Measurements from ENCODE around the gene CIAO2A.
"Not testable (repeated sequence)": the region's sequence is repeated elsewhere in the genome, so short reads cannot be mapped to it uniquely, and the experiment has no call there.

Gene CIAO2A

GRCh38 chr15:64112073-64112772 is 18.6 kb upstream of the CIAO2A start:
- Histone ChIP-seq H3K9ac (ENCODE audit: low read depth, low read length, poor library complexity, severe bottlenecking) (no peak overlapping the region), H4K20me1 (ENCODE audit: insufficient read depth, low read length, poor library complexity, severe bottlenecking) (peaks cover 34% of the 10 kb centered on the region), H3K36me3 (ENCODE audit: insufficient read depth, low read length) (peaks cover 48% of the 10 kb centered on the region), H3K4me1 (ENCODE audit: insufficient read depth, low read length, poor library complexity, severe bottlenecking) (no peaks in the 10 kb centered on the region), H3K9me2 (replicated peaks; ENCODE audit: low read depth, low read length) (no peaks in the 10 kb centered on the region), H3K9me3 (ENCODE audit: insufficient read depth, low read depth, low read length) (no peaks in the 10 kb centered on the region), H3K79me2 (ENCODE audit: insufficient read depth, low read length) (peaks cover 50% of the 10 kb centered on the region), H3K4me2 (ENCODE audit: low read depth, low read length, poor library complexity, severe bottlenecking) (no peak overlapping the region), H3K27me3 (ENCODE audit: insufficient read depth, low read length, poor library complexity, severe bottlenecking) (no peaks in the 10 kb centered on the region), H3F3A (ENCODE audit: low read depth) (no peaks in the 10 kb centered on the region), H2AFZ (ENCODE audit: low read length) (no peak overlapping the region), H3K4me3 (ENCODE audit: low read length, poor library complexity, severe bottlenecking) (no peak overlapping the region)
- TF ChIP-seq EZH2phosphoT487 (IDR thresholded peaks at IDR 0.05; ENCODE audit: borderline replicate concordance) (no peak), CTCF (conservative IDR thresholded peaks at IDR 0.05; ENCODE audit: low read length) (no peak)

GRCh38 chr15:64111679-64112050 is 18.0 kb upstream of the CIAO2A start:
- Histone ChIP-seq H3K4me3 (ENCODE audit: low read length, poor library complexity, severe bottlenecking) (no peak overlapping the region), H3K4me2 (ENCODE audit: low read depth, low read length, poor library complexity, severe bottlenecking) (no peak overlapping the region), H3K9ac (ENCODE audit: low read depth, low read length, poor library complexity, severe bottlenecking) (no peak overlapping the region), H3K9me3 (ENCODE audit: insufficient read depth, low read depth, low read length) (no peaks in the 10 kb centered on the region), H3K4me1 (ENCODE audit: insufficient read depth, low read length, poor library complexity, severe bottlenecking) (peaks cover 4% of the 10 kb centered on the region), H3K79me2 (ENCODE audit: insufficient read depth, low read length) (peaks cover 55% of the 10 kb centered on the region), H2AFZ (ENCODE audit: low read length) (no peak overlapping the region), H4K20me1 (ENCODE audit: insufficient read depth, low read length, poor library complexity, severe bottlenecking) (peaks cover 39% of the 10 kb centered on the region), H3F3A (ENCODE audit: low read depth) (no peaks in the 10 kb centered on the region), H3K27me3 (ENCODE audit: insufficient read depth, low read length, poor library complexity, severe bottlenecking) (no peaks in the 10 kb centered on the region), H3K9me2 (replicated peaks; ENCODE audit: low read depth, low read length) (no peaks in the 10 kb centered on the region), H3K36me3 (ENCODE audit: insufficient read depth, low read length) (peaks cover 43% of the 10 kb centered on the region; the same call in 1 of the 2 replicates)
- no peak for TF ChIP-seq CTCF (conservative IDR thresholded peaks at IDR 0.05; ENCODE audit: low read length)
- no peak for TF ChIP-seq EZH2phosphoT487 (IDR thresholded peaks at IDR 0.05; ENCODE audit: borderline replicate concordance)

GRCh38 chr15:64110950-64111678 is 17.5 kb upstream of the CIAO2A start:
- no peak overlapping the region for H3K9ac ChIP-seq (ENCODE audit: low read depth, low read length, poor library complexity, severe bottlenecking)
- TF ChIP-seq EZH2phosphoT487 (IDR thresholded peaks at IDR 0.05; ENCODE audit: borderline replicate concordance), result no peak
- TF ChIP-seq CTCF (conservative IDR thresholded peaks at IDR 0.05; ENCODE audit: low read length), result no peak
- peaks cover 5% of the 10 kb centered on the region for H3K4me1 ChIP-seq (ENCODE audit: insufficient read depth, low read length, poor library complexity, severe bottlenecking)
- no peak overlapping the region for H2AFZ ChIP-seq (ENCODE audit: low read length)
- H3K4me2 ChIP-seq (ENCODE audit: low read depth, low read length, poor library complexity, severe bottlenecking), result no peak overlapping the region
- no peaks in the 10 kb centered on the region for H3K9me3 ChIP-seq (ENCODE audit: insufficient read depth, low read depth, low read length)
- peaks cover 37% of the 10 kb centered on the region; the same call in 1 of the 2 replicates for H3K36me3 ChIP-seq (ENCODE audit: insufficient read depth, low read length)
- no peaks in the 10 kb centered on the region for H3F3A ChIP-seq (ENCODE audit: low read depth)
- no peaks in the 10 kb centered on the region for H3K9me2 ChIP-seq (replicated peaks; ENCODE audit: low read depth, low read length)
- peaks cover 61% of the 10 kb centered on the region for H3K79me2 ChIP-seq (ENCODE audit: insufficient read depth, low read length)
- H4K20me1 ChIP-seq (ENCODE audit: insufficient read depth, low read length, poor library complexity, severe bottlenecking), result peaks cover 45% of the 10 kb centered on the region
- H3K27me3 ChIP-seq (ENCODE audit: insufficient read depth, low read length, poor library complexity, severe bottlenecking), result no peaks in the 10 kb centered on the region
- no peak overlapping the region for H3K4me3 ChIP-seq (ENCODE audit: low read length, poor library complexity, severe bottlenecking)

GRCh38 chr15:64110108-64110701 is 16.6 kb upstream of the CIAO2A start:
- peaks cover 28% of the 10 kb centered on the region; the same call in 1 of the 2 replicates for H3K36me3 ChIP-seq (ENCODE audit: insufficient read depth, low read length)
- not testable (repeated sequence) for H3K9me2 ChIP-seq (replicated peaks; ENCODE audit: low read depth, low read length); H3K27me3 ChIP-seq (ENCODE audit: insufficient read depth, low read length, poor library complexity, severe bottlenecking); H2AFZ ChIP-seq (ENCODE audit: low read length); H3K4me3 ChIP-seq (ENCODE audit: low read length, poor library complexity, severe bottlenecking); H3K9ac ChIP-seq (ENCODE audit: low read depth, low read length, poor library complexity, severe bottlenecking); H3K4me1 ChIP-seq (ENCODE audit: insufficient read depth, low read length, poor library complexity, severe bottlenecking); H3K4me2 ChIP-seq (ENCODE audit: low read depth, low read length, poor library complexity, severe bottlenecking); H3K9me3 ChIP-seq (ENCODE audit: insufficient read depth, low read depth, low read length); H3F3A ChIP-seq (ENCODE audit: low read depth)
- H3K79me2 ChIP-seq (ENCODE audit: insufficient read depth, low read length), result peaks cover 68% of the 10 kb centered on the region
- peaks cover 54% of the 10 kb centered on the region for H4K20me1 ChIP-seq (ENCODE audit: insufficient read depth, low read length, poor library complexity, severe bottlenecking)
